Activated CD4-positive, alpha-beta T cell treated with anti-CD3 and anti-CD28 coated beads, Interleukin-2, amount 50 U/mL, for 16 hours (primary cell): ENCODE measurements around the gene FALEC.

Experiments
- DNase-seq: peaks from one replicate; pipeline ENCODE4 v3.0.0-alpha.2; 2020

The FALEC gene

GRCh38 chr1:150548324-150548631 is 32.7 kb downstream of the FALEC start:
- no peak for DNase-seq

- peak; percentile 37 for DNase-seq
These were observed 33.3 kb downstream of the FALEC start, which contains the start of gene ADAMTSL4 for GRCh38 chr1:150548632-150549495. Gene ADAMTSL4, plus strand, starts transcription at chr1:150549408. Its CDS starts 2,881 bp downstream, at chr1:150552289.

- no peak for DNase-seq
These were observed 34.1 kb downstream of the FALEC start for GRCh38 chr1:150549496-150550221.

GRCh38 chr1:150550222-150551050 is 34.9 kb downstream of the FALEC start:
- DNase-seq: no peak

- DNase-seq: no peak
These were observed 35.7 kb downstream of the FALEC start for GRCh38 chr1:150551051-150551783.

GRCh38 chr1:150551784-150552127 is 36.2 kb downstream of the FALEC start:
- DNase-seq: no peak

- peak; percentile 31 for DNase-seq
These were observed 36.8 kb downstream of the FALEC start for GRCh38 chr1:150552128-150552910.

GRCh38 chr1:150552911-150553289 is 37.3 kb downstream of the FALEC start:
- no peak for DNase-seq

- DNase-seq: no peak
These were observed 38.0 kb downstream of the FALEC start for GRCh38 chr1:150553392-150554085.

GRCh38 chr1:150554086-150554452 is 38.5 kb downstream of the FALEC start:
- DNase-seq: no peak

GRCh38 chr1:150555198-150555970 is 39.8 kb downstream of the FALEC start:
- no peak for DNase-seq

GRCh38 chr1:150555971-150556865 is 40.7 kb downstream of the FALEC start:
- no peak for DNase-seq

- no peak for DNase-seq
These were observed 41.6 kb downstream of the FALEC start for GRCh38 chr1:150557065-150557600.

- no peak for DNase-seq
These were observed 42.3 kb downstream of the FALEC start for GRCh38 chr1:150557813-150558212.

GRCh38 chr1:150558303-150558704 is 42.8 kb downstream of the FALEC start:
- no peak for DNase-seq

GRCh38 chr1:150558761-150559655 is 43.5 kb downstream of the FALEC start:
- no peak for DNase-seq

GRCh38 chr1:150559656-150560010 is 44.1 kb downstream of the FALEC start:
- DNase-seq: no peak

- DNase-seq: peak; percentile 80
These were observed 44.5 kb downstream of the FALEC start for GRCh38 chr1:150560011-150560438.
